ENCODE data around the gene SHOX.

DNA sequence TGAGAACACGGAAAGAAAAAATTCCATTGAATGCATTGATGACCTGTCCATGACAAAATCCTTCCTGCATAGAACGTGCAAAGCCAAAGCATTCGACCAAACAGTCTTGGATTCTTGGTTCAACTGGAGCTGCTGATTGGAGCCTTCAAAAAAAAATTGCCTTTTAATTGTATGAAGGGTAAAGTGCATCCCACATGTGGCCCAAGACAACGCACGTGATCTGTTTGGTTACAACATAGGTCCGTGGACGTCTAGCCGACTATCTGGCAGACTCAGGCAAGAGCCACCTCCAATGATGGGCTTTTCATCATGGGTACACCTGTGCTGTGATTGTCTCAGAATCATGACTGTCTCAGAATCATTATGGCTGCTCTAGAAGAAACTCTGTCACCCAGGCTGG, 52.3 kb downstream of the SHOX start:
- TF ChIP-seq, protein P1, sequence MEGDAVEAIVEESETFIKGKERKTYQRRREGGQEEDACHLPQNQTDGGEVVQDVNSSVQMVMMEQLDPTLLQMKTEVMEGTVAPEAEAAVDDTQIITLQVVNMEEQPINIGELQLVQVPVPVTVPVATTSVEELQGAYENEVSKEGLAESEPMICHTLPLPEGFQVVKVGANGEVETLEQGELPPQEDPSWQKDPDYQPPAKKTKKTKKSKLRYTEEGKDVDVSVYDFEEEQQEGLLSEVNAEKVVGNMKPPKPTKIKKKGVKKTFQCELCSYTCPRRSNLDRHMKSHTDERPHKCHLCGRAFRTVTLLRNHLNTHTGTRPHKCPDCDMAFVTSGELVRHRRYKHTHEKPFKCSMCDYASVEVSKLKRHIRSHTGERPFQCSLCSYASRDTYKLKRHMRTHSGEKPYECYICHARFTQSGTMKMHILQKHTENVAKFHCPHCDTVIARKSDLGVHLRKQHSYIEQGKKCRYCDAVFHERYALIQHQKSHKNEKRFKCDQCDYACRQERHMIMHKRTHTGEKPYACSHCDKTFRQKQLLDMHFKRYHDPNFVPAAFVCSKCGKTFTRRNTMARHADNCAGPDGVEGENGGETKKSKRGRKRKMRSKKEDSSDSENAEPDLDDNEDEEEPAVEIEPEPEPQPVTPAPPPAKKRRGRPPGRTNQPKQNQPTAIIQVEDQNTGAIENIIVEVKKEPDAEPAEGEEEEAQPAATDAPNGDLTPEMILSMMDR (IDR thresholded peaks at IDR 0.05): no peak
- TF ChIP-seq POLR2A (IDR thresholded peaks at IDR 0.05) (no peak), POLR2AphosphoS5 (IDR thresholded peaks at IDR 0.05) (no peak)

Measured in prostate gland (tissue), 2 donors.